ENCODE results near the gene STIM2. TPM values are rescaled to one million over a fixed set of nuclear protein-coding genes. Genes with fewer than 3 reads are reported as not detected.
"Not testable (repeated sequence)": the region's sequence is repeated elsewhere in the genome, so short reads cannot be mapped to it uniquely, and the experiment has no call there.

The STIM2 gene
- total and polyA plus RNA-seq, 2 donors, result 14.9 to 34.9 TPM

GRCh38 chr4:26887143-26887542 is 26.5 kb downstream of the STIM2 start:
- Histone ChIP-seq H3K36me3 (ENCODE audit: insufficient read depth) (no peaks in the 10 kb centered on the region), H3K27ac (ENCODE audit: low read depth) (no peak overlapping the region), H3K4me1 (ENCODE audit: insufficient read depth) (peaks cover 3% of the 10 kb centered on the region), H3K4me3 (ENCODE audit: low read depth, low read length) (no peak overlapping the region)
- WGBS, result 51% methylated on average over 3 of the region's 3 CpGs
- DNase-seq (ENCODE audit: extremely low spot score), result no peak

- H3K4me1 ChIP-seq (ENCODE audit: insufficient read depth), result peaks cover 3% of the 10 kb centered on the region
- WGBS, result 85% methylated on average over 2 of the region's 2 CpGs
- H3K36me3 ChIP-seq (ENCODE audit: insufficient read depth), result no peaks in the 10 kb centered on the region
- no peak for DNase-seq (ENCODE audit: extremely low spot score)
- H3K27ac ChIP-seq (ENCODE audit: low read depth), result no peak overlapping the region
- no peak overlapping the region for H3K4me3 ChIP-seq (ENCODE audit: low read depth, low read length)
These were observed 27.2 kb downstream of the STIM2 start for GRCh38 chr4:26887809-26888208.

GRCh38 chr4:26889356-26889755 is 28.7 kb downstream of the STIM2 start:
- no peak for DNase-seq (ENCODE audit: extremely low spot score)
- no peak overlapping the region for H3K4me3 ChIP-seq (ENCODE audit: low read depth, low read length)
- WGBS, result 95% methylated on average over 3 of the region's 3 CpGs

GRCh38 chr4:26891054-26891453 is 30.4 kb downstream of the STIM2 start:
- DNase-seq (ENCODE audit: extremely low spot score), result no peak

More at GRCh38 chr4:26889356-26889755, 28.7 kb downstream of the STIM2 start:
- Histone ChIP-seq H3K27ac (ENCODE audit: low read depth) (no peak overlapping the region), H3K36me3 (ENCODE audit: insufficient read depth) (no peaks in the 10 kb centered on the region), H3K4me1 (ENCODE audit: insufficient read depth) (peaks cover 3% of the 10 kb centered on the region)

GRCh38 chr4:26891867-26892266 is 31.2 kb downstream of the STIM2 start:
- DNase-seq (ENCODE audit: extremely low spot score), result no peak
- Histone ChIP-seq H3K4me3 (ENCODE audit: low read depth, low read length) (no peak overlapping the region), H3K36me3 (ENCODE audit: insufficient read depth) (no peaks in the 10 kb centered on the region), H3K4me1 (ENCODE audit: insufficient read depth) (no peaks in the 10 kb centered on the region), H3K27ac (ENCODE audit: low read depth) (no peak overlapping the region)
- 97% methylated on average over 6 of the region's 6 CpGs for WGBS

More at GRCh38 chr4:26891054-26891453, 30.4 kb downstream of the STIM2 start:
- H3K4me3 ChIP-seq (ENCODE audit: low read depth, low read length), result no peak overlapping the region
- H3K36me3 ChIP-seq (ENCODE audit: insufficient read depth), result no peaks in the 10 kb centered on the region
- peaks cover 3% of the 10 kb centered on the region for H3K4me1 ChIP-seq (ENCODE audit: insufficient read depth)
- H3K27ac ChIP-seq (ENCODE audit: low read depth), result no peak overlapping the region

GRCh38 chr4:26892480-26893150 is 32.0 kb downstream of the STIM2 start:
- WGBS, result 85% methylated on average over 3 of the region's 3 CpGs
- Histone ChIP-seq H3K36me3 (ENCODE audit: insufficient read depth) (no peaks in the 10 kb centered on the region), H3K4me3 (ENCODE audit: low read depth, low read length) (no peak overlapping the region), H3K27ac (ENCODE audit: low read depth) (no peak overlapping the region), H3K4me1 (ENCODE audit: insufficient read depth) (no peaks in the 10 kb centered on the region)
- DNase-seq (ENCODE audit: extremely low spot score), result no peak

- no peaks in the 10 kb centered on the region for H3K4me1 ChIP-seq (ENCODE audit: insufficient read depth)
- 77% methylated on average over 2 of the region's 2 CpGs for WGBS
- no peak overlapping the region for H3K4me3 ChIP-seq (ENCODE audit: low read depth, low read length)
- no peaks in the 10 kb centered on the region for H3K36me3 ChIP-seq (ENCODE audit: insufficient read depth)
- no peak overlapping the region for H3K27ac ChIP-seq (ENCODE audit: low read depth)
- no peak for DNase-seq (ENCODE audit: extremely low spot score)
These were observed 32.9 kb downstream of the STIM2 start for GRCh38 chr4:26893491-26893890.

- WGBS, result 90% methylated on average over 7 of the region's 7 CpGs
- not testable (repeated sequence) for H3K4me3 ChIP-seq (ENCODE audit: low read depth, low read length); DNase-seq (ENCODE audit: extremely low spot score); H3K27ac ChIP-seq (ENCODE audit: low read depth); H3K36me3 ChIP-seq (ENCODE audit: insufficient read depth); H3K4me1 ChIP-seq (ENCODE audit: insufficient read depth)
These were observed 34.2 kb downstream of the STIM2 start for GRCh38 chr4:26894881-26895280.

- H3K27ac ChIP-seq (ENCODE audit: low read depth), result no peak overlapping the region
- H3K4me1 ChIP-seq (ENCODE audit: insufficient read depth), result no peaks in the 10 kb centered on the region
- H3K4me3 ChIP-seq (ENCODE audit: low read depth, low read length), result no peak overlapping the region
- no peak for DNase-seq (ENCODE audit: extremely low spot score)
- 46% methylated on average over 2 of the region's 2 CpGs for WGBS
- H3K36me3 ChIP-seq (ENCODE audit: insufficient read depth), result no peaks in the 10 kb centered on the region
These were observed 36.0 kb downstream of the STIM2 start for GRCh38 chr4:26896636-26897035.

GRCh38 chr4:26899991-26900390 is 39.4 kb downstream of the STIM2 start:
- Histone ChIP-seq H3K4me3 (ENCODE audit: low read depth, low read length) (no peak overlapping the region), H3K4me1 (ENCODE audit: insufficient read depth) (no peaks in the 10 kb centered on the region), H3K27ac (ENCODE audit: low read depth) (no peak overlapping the region), H3K36me3 (ENCODE audit: insufficient read depth) (no peaks in the 10 kb centered on the region)
- 64% methylated on average over 3 of the region's 3 CpGs for WGBS
- DNase-seq (ENCODE audit: extremely low spot score), result no peak

GRCh38 chr4:26900765-26901164 is 40.1 kb downstream of the STIM2 start:
- 90% methylated on average over 2 of the region's 2 CpGs for WGBS
- Histone ChIP-seq H3K4me3 (ENCODE audit: low read depth, low read length) (no peak overlapping the region), H3K36me3 (ENCODE audit: insufficient read depth) (no peaks in the 10 kb centered on the region), H3K27ac (ENCODE audit: low read depth) (no peak overlapping the region), H3K4me1 (ENCODE audit: insufficient read depth) (no peaks in the 10 kb centered on the region)
- no peak for DNase-seq (ENCODE audit: extremely low spot score)

GRCh38 chr4:26905172-26905571 is 44.5 kb downstream of the STIM2 start:
- Histone ChIP-seq H3K27ac (ENCODE audit: low read depth) (no peak overlapping the region), H3K4me1 (ENCODE audit: insufficient read depth) (no peaks in the 10 kb centered on the region), H3K36me3 (ENCODE audit: insufficient read depth) (no peaks in the 10 kb centered on the region), H3K4me3 (ENCODE audit: low read depth, low read length) (no peak overlapping the region)
- 71% methylated on average over 2 of the region's 2 CpGs for WGBS
- DNase-seq (ENCODE audit: extremely low spot score), result no peak

GRCh38 chr4:26907731-26908599 is 47.3 kb downstream of the STIM2 start:
- DNase-seq (ENCODE audit: extremely low spot score), result no peak
- 81% methylated on average over 7 of the region's 7 CpGs for WGBS
- Histone ChIP-seq H3K27ac (ENCODE audit: low read depth) (peak overlapping the region; percentile 38), H3K36me3 (ENCODE audit: insufficient read depth) (no peaks in the 10 kb centered on the region), H3K4me1 (ENCODE audit: insufficient read depth) (no peaks in the 10 kb centered on the region), H3K4me3 (ENCODE audit: low read depth, low read length) (no peak overlapping the region)

GRCh38 chr4:26909369-26909768 is 48.7 kb downstream of the STIM2 start:
- Histone ChIP-seq H3K4me1 (ENCODE audit: insufficient read depth) (no peaks in the 10 kb centered on the region), H3K36me3 (ENCODE audit: insufficient read depth) (no peaks in the 10 kb centered on the region), H3K27ac (ENCODE audit: low read depth) (no peak overlapping the region), H3K4me3 (ENCODE audit: low read depth, low read length) (no peak overlapping the region)
- 84% methylated on average over 5 of the region's 5 CpGs for WGBS
- DNase-seq (ENCODE audit: extremely low spot score), result no peak
